Keratinocyte (primary cell): Measurements from ENCODE around the gene CPT1B. TPM values are rescaled to one million over a fixed set of nuclear protein-coding genes. Genes with fewer than 3 reads are reported as not detected.
"Not testable (repeated sequence)": the region's sequence is repeated elsewhere in the genome, so short reads cannot be mapped to it uniquely, and the experiment has no call there.

ENCODE experiments used
- DNase-seq: peaks from one replicate; pipeline ENCODE4 v3.0.0-alpha.2; 2011; ENCODE audit warnings: low read depth, missing footprints, low spot score
- FAIRE-seq: peaks from 2 replicates; lab custom pipeline; 2011; peaks lifted over from hg19 to GRCh38; lab: Jason Lieb, UNC
- H2AFZ ChIP-seq: 2 replicates; pipeline ENCODE4 v1.6.0; 2012; ENCODE audit warnings: low read length, control low read depth, inconsistent platforms; ENCODE audit not compliant: control insufficient read depth
- H3K27ac ChIP-seq: 2 replicates; pipeline ENCODE4 v1.5.1; 2011; ENCODE audit warnings: low read length; ENCODE audit not compliant: control insufficient read depth, insufficient read depth
- H3K27me3 ChIP-seq: 3 replicates; pipeline ENCODE4 v1.6.0; 2011; ENCODE audit warnings: low read length; ENCODE audit not compliant: control insufficient read depth, insufficient read depth; ENCODE audit errors: extremely low read depth
- H3K36me3 ChIP-seq, 2 experiments: 2 replicates in 1 of 2; 3 replicates in 1 of 2; pipeline ENCODE4 v1.5.1; 2011; ENCODE audit warnings: low read length in 2 of 2, mild to moderate bottlenecking in 1 of 2; ENCODE audit not compliant: control insufficient read depth in 2 of 2, insufficient read depth in 2 of 2; ENCODE audit errors: extremely low read depth in 1 of 2
- H3K4me1 ChIP-seq: 3 replicates; pipeline ENCODE4 v1.5.1; 2011; ENCODE audit warnings: low read length; ENCODE audit not compliant: control insufficient read depth, insufficient read depth; ENCODE audit errors: extremely low read depth
- H3K4me2 ChIP-seq: 3 replicates; pipeline ENCODE4 v1.6.0; 2011; ENCODE audit warnings: low read depth, low read length; ENCODE audit not compliant: control insufficient read depth, insufficient read depth; ENCODE audit errors: extremely low read depth
- H3K4me3 ChIP-seq, 3 experiments: fragments of 200-600 bp in 1 of 3; sonication (generic) in 1 of 3; 2 replicates in 2 of 3; 3 replicates in 1 of 3; pipeline ENCODE4 v1.5.1; 2011 to 2016; ENCODE audit warnings: low read length in 3 of 3, mild to moderate bottlenecking in 3 of 3, control low read depth in 2 of 3, inconsistent platforms in 1 of 3, low read depth in 1 of 3, mixed read lengths in 1 of 3, mixed run types in 1 of 3, moderate library complexity in 1 of 3; ENCODE audit not compliant: control insufficient read depth in 2 of 3, insufficient read depth in 2 of 3; ENCODE audit errors: extremely low read depth in 1 of 3
- H3K79me2 ChIP-seq: 2 replicates; pipeline ENCODE4 v1.6.0; 2012; ENCODE audit warnings: low read length; ENCODE audit not compliant: control insufficient read depth, insufficient read depth
- H3K9ac ChIP-seq: 3 replicates; pipeline ENCODE4 v1.6.0; 2011; ENCODE audit warnings: low read length; ENCODE audit not compliant: control insufficient read depth, insufficient read depth; ENCODE audit errors: extremely low read depth
- H3K9me1 ChIP-seq: 3 replicates; pipeline ENCODE4 v1.6.0; 2011; ENCODE audit warnings: low read length; ENCODE audit not compliant: control insufficient read depth, insufficient read depth; ENCODE audit errors: extremely low read depth
- H3K9me3 ChIP-seq: 2 replicates; pipeline ENCODE4 v1.5.1; 2012; ENCODE audit warnings: low read depth, low read length; ENCODE audit not compliant: control insufficient read depth
- H4K20me1 ChIP-seq: 3 replicates; pipeline ENCODE4 v1.6.0; 2011; ENCODE audit warnings: low read length; ENCODE audit not compliant: control insufficient read depth, insufficient read depth; ENCODE audit errors: extremely low read depth
- EZH2 ChIP-seq: IDR thresholded peaks from one replicate; pipeline ENCODE4 v1.6.1; 2012; ENCODE audit warnings: inconsistent platforms, mild to moderate bottlenecking, low read length, moderate library complexity
- dilution Hi-C: fragments of 300-500 bp; cut with MboI; formaldehyde crosslinking; loops from one replicate; pipeline ENCODE4 v1.7.0; 2020; ENCODE audit warnings: low sequenced_read_pairs; ENCODE audit not compliant: extremely low pct_ligation_motif_present
- polyA plus RNA-seq, 5 experiments: library from polyadenylated mRNA; depleted of rRNA in 3 of 5; stranded (reverse) in 3 of 5; stranded (forward) in 1 of 5; unstranded in 1 of 5; fragments of >200 nt; gene quantifications; 1 replicate in 1 of 5; 2 replicates in 3 of 5; 3 replicates in 1 of 5; pipeline versions ENCODE4 v1.2.1 to v1.2.3, GENCODE V29; 2011 to 2012; ENCODE audit warnings: missing spikeins in 2 of 5, low read depth in 1 of 5, low replicate concordance in 1 of 5
- TF ChIP-seq, protein P1 (sequence below), 3 experiments: IDR thresholded peaks in 1 of 3; conservative IDR thresholded peaks in 1 of 3; optimal IDR thresholded peaks in 1 of 3; 2 replicates in 2 of 3; 3 replicates in 1 of 3; pipeline versions ENCODE3 to v1.5.1; 2011; ENCODE audit warnings: low read length in 3 of 3, mild to moderate bottlenecking in 3 of 3, moderate library complexity in 2 of 3, control low read depth in 1 of 3, inconsistent platforms in 1 of 3; ENCODE audit not compliant: insufficient read depth in 2 of 3; ENCODE audit errors: extremely low read depth in 1 of 3

Gene CPT1B
- polyA plus RNA-seq, 1 donor (not counting 4 experiments of a cell fraction or from before 2014, with no cell fraction given): 11.0 TPM

DNA sequence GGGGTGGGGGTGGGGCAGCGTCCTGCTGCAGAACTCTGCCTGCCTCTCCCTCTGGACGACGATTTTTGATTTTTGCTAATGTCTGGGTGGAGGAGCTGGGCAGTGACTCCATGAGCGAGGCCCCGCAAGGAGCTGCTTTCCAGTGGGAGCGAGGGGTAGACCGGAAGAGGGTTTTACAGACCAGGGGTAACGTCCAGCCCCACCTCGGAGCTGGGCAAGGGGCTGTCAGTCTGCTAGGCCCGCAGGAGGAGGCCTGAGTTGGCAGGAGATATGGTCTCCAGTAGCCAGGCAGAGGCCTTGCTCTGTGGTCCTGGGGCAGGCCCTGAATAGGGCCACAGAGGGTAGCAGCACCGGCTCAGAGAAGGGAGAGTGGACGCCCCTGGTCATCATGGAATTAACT, 31.4 kb upstream of the CPT1B start:
- dilution Hi-C loops: no loop called here
- H4K20me1 ChIP-seq: no peaks in the 10 kb centered on the region
- FAIRE-seq: no peak
- TF ChIP-seq EZH2: no peak
- TF ChIP-seq, protein P1, sequence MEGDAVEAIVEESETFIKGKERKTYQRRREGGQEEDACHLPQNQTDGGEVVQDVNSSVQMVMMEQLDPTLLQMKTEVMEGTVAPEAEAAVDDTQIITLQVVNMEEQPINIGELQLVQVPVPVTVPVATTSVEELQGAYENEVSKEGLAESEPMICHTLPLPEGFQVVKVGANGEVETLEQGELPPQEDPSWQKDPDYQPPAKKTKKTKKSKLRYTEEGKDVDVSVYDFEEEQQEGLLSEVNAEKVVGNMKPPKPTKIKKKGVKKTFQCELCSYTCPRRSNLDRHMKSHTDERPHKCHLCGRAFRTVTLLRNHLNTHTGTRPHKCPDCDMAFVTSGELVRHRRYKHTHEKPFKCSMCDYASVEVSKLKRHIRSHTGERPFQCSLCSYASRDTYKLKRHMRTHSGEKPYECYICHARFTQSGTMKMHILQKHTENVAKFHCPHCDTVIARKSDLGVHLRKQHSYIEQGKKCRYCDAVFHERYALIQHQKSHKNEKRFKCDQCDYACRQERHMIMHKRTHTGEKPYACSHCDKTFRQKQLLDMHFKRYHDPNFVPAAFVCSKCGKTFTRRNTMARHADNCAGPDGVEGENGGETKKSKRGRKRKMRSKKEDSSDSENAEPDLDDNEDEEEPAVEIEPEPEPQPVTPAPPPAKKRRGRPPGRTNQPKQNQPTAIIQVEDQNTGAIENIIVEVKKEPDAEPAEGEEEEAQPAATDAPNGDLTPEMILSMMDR (optimal IDR thresholded peaks at IDR 0.05 in 1 of 3, IDR thresholded peaks at IDR 0.05 in 1 of 3, conservative IDR thresholded peaks at IDR 0.05 in 1 of 3; ENCODE audit: extremely low read depth in 1 of 3, insufficient read depth in 2 of 3, low read length in 3 of 3): no peak
- no peaks in the 10 kb centered on the region for H3K9me1 ChIP-seq
- peaks cover 18% of the 10 kb centered on the region for H3K27me3 ChIP-seq
- H3K4me2 ChIP-seq: no peak overlapping the region
- no peaks in the 10 kb centered on the region for H3K36me3 ChIP-seq
- no peak overlapping the region for H3K4me3 ChIP-seq
- H3K9ac ChIP-seq: no peak overlapping the region
- DNase-seq: no peak
- no peaks in the 10 kb centered on the region for H3K9me3 ChIP-seq
- no peak overlapping the region for H3K27ac ChIP-seq
- no peak overlapping the region for H2AFZ ChIP-seq
- no peaks in the 10 kb centered on the region for H3K79me2 ChIP-seq
- peaks cover 2% of the 10 kb centered on the region for H3K4me1 ChIP-seq

DNA sequence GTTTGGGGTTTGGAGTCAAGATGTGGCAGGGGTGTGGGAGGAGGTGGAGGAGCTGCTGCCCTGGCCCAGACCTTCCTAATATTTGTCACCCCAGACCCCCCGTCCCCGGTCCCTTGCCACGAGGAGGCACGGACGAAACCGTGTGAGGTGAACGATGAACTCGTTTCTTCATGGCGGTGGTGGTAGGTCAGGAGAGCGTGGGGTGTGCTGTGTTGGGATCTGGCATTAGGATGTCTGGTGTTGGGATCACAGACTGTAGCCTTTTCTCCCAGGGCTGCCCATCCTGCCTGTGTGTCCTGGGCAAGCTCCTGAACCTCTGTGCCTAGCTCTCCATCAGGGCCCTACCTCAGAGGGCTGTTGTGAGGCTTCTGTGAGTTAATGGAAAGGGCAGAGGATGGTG, 30.8 kb upstream of the CPT1B start:
- no peak overlapping the region for H2AFZ ChIP-seq
- dilution Hi-C loops: no loop called here

GRCh38 chr22:50608058-50608840, 30.0 kb upstream of the CPT1B start:
- H3K79me2 ChIP-seq, H3K4me3 ChIP-seq, H3K4me1 ChIP-seq, H3K9ac ChIP-seq, H3K36me3 ChIP-seq, H2AFZ ChIP-seq, DNase-seq, H3K4me2 ChIP-seq, FAIRE-seq, H3K27ac ChIP-seq, H3K9me1 ChIP-seq, H3K9me3 ChIP-seq, H4K20me1 ChIP-seq, dilution Hi-C loops: not testable (repeated sequence)
- peaks cover 30% of the 10 kb centered on the region for H3K27me3 ChIP-seq

More for the DNA sequence above, 30.8 kb upstream of the CPT1B start:
- DNase-seq: no peak
- H3K9me3 ChIP-seq: no peaks in the 10 kb centered on the region
- H3K9me1 ChIP-seq: no peaks in the 10 kb centered on the region
- TF ChIP-seq, protein P1 (optimal IDR thresholded peaks at IDR 0.05 in 1 of 3, IDR thresholded peaks at IDR 0.05 in 1 of 3, conservative IDR thresholded peaks at IDR 0.05 in 1 of 3; ENCODE audit: extremely low read depth in 1 of 3, insufficient read depth in 2 of 3, low read length in 3 of 3): no peak
- TF ChIP-seq EZH2: no peak
- H3K27me3 ChIP-seq: peaks cover 23% of the 10 kb centered on the region
- H3K36me3 ChIP-seq: no peaks in the 10 kb centered on the region
- H3K79me2 ChIP-seq: no peaks in the 10 kb centered on the region
- H4K20me1 ChIP-seq: no peaks in the 10 kb centered on the region
- H3K27ac ChIP-seq: no peak overlapping the region
- no peak overlapping the region for H3K9ac ChIP-seq
- FAIRE-seq: no peak
- peaks cover 2% of the 10 kb centered on the region for H3K4me1 ChIP-seq
- no peak overlapping the region for H3K4me3 ChIP-seq
- no peak overlapping the region for H3K4me2 ChIP-seq
